Ectodermal cell (in vitro differentiated cells): ENCODE data around the gene KDM5D. TPM values are rescaled to one million over a fixed set of nuclear protein-coding genes. Genes with fewer than 3 reads are reported as not detected.

ENCODE experiments used
- H3K27ac ChIP-seq: 2 replicates; pipeline ENCODE4 v1.7.0; 2013; ENCODE audit warnings: mild to moderate bottlenecking, low read depth, low read length; ENCODE audit not compliant: insufficient read depth, poor library complexity, severe bottlenecking
- H3K27me3 ChIP-seq: 2 replicates; pipeline ENCODE4 v1.7.0; 2013; ENCODE audit warnings: mild to moderate bottlenecking, low read length; ENCODE audit not compliant: insufficient read depth, control insufficient read depth, poor library complexity, severe bottlenecking
- H3K36me3 ChIP-seq: one replicate; pipeline ENCODE4 v1.7.0; 2013; ENCODE audit warnings: low read length; ENCODE audit not compliant: control insufficient read depth, insufficient read depth
- H3K4me1 ChIP-seq: one replicate; pipeline ENCODE4 v1.7.0; 2013; ENCODE audit warnings: low read length; ENCODE audit not compliant: control insufficient read depth, insufficient read depth
- H3K4me3 ChIP-seq: 2 replicates; pipeline ENCODE4 v1.7.0; 2013; ENCODE audit warnings: low read depth, low read length, control low read depth; ENCODE audit not compliant: insufficient read depth
- H3K9me3 ChIP-seq: 2 replicates; pipeline ENCODE4 v1.7.0; 2013; ENCODE audit warnings: mild to moderate bottlenecking, low read length, moderate library complexity; ENCODE audit not compliant: control insufficient read depth
- WGBS, 2 experiments: methylation state at CpG; one replicate each; pipeline ENCODE4 v1.1.7; 2013; ENCODE audit warnings: missing lambda C conversion rate in 2 of 2; 5-methylcytosine and 5-hydroxymethylcytosine counted together
- polyA plus RNA-seq, 4 experiments: library from polyadenylated mRNA; stranded (reverse); fragments of 50-300 nt; gene quantifications; one replicate each; pipeline ENCODE4 v1.2.3, GENCODE V29; 2013

KDM5D gene
- 32.4 TPM for polyA plus RNA-seq (2013, experiment 1 of 4)
- polyA plus RNA-seq (2013, experiment 2 of 4) = 43.2 TPM
- 27.2 TPM for polyA plus RNA-seq (2013, experiment 3 of 4)
- 33.3 TPM for polyA plus RNA-seq (2013, experiment 4 of 4)

- Histone ChIP-seq H3K4me1 (no peaks in the 10 kb centered on the region), H3K9me3 (no peaks in the 10 kb centered on the region), H3K36me3 (peaks cover 3% of the 10 kb centered on the region), H3K4me3 (peak within 1 kb of the TSS; percentile 69), H3K27ac (peak within 1 kb of the TSS; percentile 79), H3K27me3 (no peaks in the 10 kb centered on the region)
- WGBS, 2 experiments = 0 to 1% methylated on average over 49 to 51 of the region's 52 CpGs
Observed at GRCh38 chrY:19744381-19745378, at the start of gene KDM5D. TSS of gene KDM5D (minus strand) at chrY:19744726. CDS start at chrY:19744534, 192 bp downstream.

DNA sequence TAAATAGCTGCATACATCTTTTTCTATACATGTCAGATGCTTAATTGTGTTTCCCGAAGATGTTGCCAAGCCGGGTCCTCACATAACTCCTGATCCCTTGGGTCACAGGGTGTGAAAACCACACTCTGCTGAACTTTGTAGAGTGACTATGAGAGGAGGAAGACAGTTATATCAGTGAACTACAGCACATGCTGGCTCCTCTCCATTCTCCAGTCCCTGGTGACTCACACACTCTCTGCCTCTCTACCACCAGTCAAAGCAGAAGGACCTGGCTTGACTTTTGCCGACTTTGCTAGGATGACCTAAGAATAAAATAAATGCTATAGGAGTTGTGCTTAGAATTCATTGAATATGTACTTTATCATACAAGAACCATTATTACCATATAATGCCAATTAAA is 23.8 kb upstream of the KDM5D start:
- WGBS, 2 experiments = 72 to 80% methylated on average over 2 of the region's 3 CpGs

GRCh38 chrY:19743331-19743730 is 1.2 kb downstream of the KDM5D start:
- peak overlapping the region; percentile 69 for H3K4me3 ChIP-seq

More for the DNA sequence above, 23.8 kb upstream of the KDM5D start:
- no peak overlapping the region for H3K4me3 ChIP-seq
- H3K4me1 ChIP-seq = no peaks in the 10 kb centered on the region
- no peak overlapping the region for H3K27ac ChIP-seq
- no peaks in the 10 kb centered on the region for H3K9me3 ChIP-seq
- H3K27me3 ChIP-seq = no peaks in the 10 kb centered on the region
- H3K36me3 ChIP-seq = no peaks in the 10 kb centered on the region

DNA sequence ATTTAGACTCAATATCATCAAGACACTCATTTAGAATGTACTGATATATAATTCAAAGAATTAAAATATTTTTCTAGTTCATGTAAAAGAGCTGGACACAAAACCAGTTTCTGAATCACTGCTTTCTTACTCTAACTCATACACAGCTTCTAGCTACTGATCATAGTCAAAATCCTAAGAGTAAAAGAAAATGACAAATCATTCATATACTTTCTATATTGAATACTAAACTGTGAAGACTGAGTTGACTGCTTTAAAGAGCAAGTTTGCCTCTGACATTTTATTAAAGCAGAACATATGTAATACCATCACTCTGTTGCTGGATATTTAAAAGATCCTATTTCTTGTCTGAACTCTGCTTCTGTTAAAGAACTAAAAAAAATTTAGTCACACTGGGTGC is 2.4 kb downstream of the KDM5D start:
- Histone ChIP-seq H3K4me3 (no peak overlapping the region), H3K4me1 (no peaks in the 10 kb centered on the region), H3K27me3 (no peaks in the 10 kb centered on the region), H3K36me3 (peaks cover 3% of the 10 kb centered on the region), H3K27ac (no peak overlapping the region), H3K9me3 (no peaks in the 10 kb centered on the region)

More at GRCh38 chrY:19743331-19743730, 1.2 kb downstream of the KDM5D start:
- Histone ChIP-seq H3K27ac (no peak overlapping the region), H3K4me1 (no peaks in the 10 kb centered on the region), H3K27me3 (no peaks in the 10 kb centered on the region), H3K36me3 (peaks cover 3% of the 10 kb centered on the region), H3K9me3 (no peaks in the 10 kb centered on the region)
- 83 to 92% methylated on average over 2 to 3 of the region's 8 CpGs for WGBS, 2 experiments

- Histone ChIP-seq H3K36me3 (peaks cover 11% of the 10 kb centered on the region), H3K9me3 (no peaks in the 10 kb centered on the region), H3K4me3 (no peak overlapping the region), H3K27me3 (no peaks in the 10 kb centered on the region), H3K4me1 (no peaks in the 10 kb centered on the region), H3K27ac (no peak overlapping the region)
- 86% methylated on average over 1 of the region's 1 CpG; no CpG with 5 or more reads in 1 of the 2 experiments for WGBS, 2 experiments
Observed at GRCh38 chrY:19734425-19734824, 10.1 kb downstream of the KDM5D start.

DNA sequence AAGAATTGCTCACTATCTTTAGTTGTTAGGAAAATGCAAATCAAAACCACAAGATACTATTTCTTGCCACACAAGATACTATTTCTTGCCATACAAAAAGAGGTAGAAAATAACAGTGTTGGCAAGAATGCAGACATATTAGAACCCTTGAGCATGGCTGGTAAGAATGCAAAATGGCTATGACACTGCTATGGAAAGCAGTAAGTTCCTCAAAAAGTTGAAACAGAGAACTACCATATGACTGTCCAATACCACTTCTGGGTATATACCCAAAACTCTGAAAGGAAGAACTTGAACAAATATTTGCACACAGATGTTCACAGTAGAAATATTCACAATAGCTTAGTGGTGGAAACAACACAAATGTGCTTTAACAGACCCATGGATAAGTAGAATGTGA is 26.6 kb downstream of the KDM5D start:
- H3K36me3 ChIP-seq = peaks cover 25% of the 10 kb centered on the region
- H3K4me3 ChIP-seq = no peak overlapping the region
- no peaks in the 10 kb centered on the region for H3K4me1 ChIP-seq
- no peaks in the 10 kb centered on the region for H3K9me3 ChIP-seq
- H3K27ac ChIP-seq = no peak overlapping the region
- no peaks in the 10 kb centered on the region for H3K27me3 ChIP-seq

DNA sequence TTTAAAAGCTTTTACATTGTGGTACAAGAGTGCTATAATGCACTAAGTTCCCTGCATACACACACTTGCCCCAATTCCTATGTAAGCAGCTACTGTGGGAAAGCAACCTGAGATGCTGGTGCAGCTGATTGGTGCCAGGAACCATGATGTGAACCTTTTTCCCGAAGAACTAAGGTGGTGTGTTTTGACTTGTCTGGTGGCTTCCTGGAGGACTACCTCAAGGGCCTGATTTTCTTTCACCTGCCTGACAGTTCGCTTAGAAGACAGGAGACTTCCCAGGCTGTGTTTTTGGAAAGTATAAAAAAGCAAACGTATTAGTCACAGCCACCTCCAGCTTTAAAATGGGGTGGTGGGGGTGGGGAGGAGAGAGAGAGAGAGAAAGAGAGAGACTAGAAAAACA is 27.4 kb downstream of the KDM5D start:
- Histone ChIP-seq H3K36me3 (peaks cover 24% of the 10 kb centered on the region), H3K27ac (no peak overlapping the region), H3K4me3 (no peak overlapping the region), H3K4me1 (no peaks in the 10 kb centered on the region), H3K9me3 (no peaks in the 10 kb centered on the region), H3K27me3 (no peaks in the 10 kb centered on the region)
- WGBS, 2 experiments = 97 to 100% methylated on average over 3 of the region's 3 CpGs

DNA sequence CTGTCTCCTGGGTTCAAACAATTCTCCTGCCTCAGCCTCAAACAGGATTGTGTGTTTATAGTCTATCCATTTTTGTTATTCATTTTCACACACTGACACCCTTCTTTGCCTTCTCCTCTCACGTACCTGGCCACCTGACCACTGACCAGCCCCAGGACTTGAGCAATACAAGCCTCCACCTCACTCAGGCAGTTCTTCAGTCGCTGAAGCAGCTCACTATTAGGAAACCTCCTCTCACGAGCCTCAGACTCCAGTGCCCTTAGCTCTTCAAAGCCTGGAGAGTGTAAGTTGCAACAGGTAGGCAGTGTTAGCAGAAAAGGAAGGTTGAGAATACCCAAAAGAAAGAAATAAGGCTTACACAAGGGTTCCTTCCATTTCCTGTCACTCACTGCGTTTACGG is 29.3 kb downstream of the KDM5D start:
- Histone ChIP-seq H3K36me3 (peaks cover 16% of the 10 kb centered on the region), H3K27ac (no peak overlapping the region), H3K4me3 (no peak overlapping the region), H3K9me3 (no peaks in the 10 kb centered on the region), H3K4me1 (no peaks in the 10 kb centered on the region), H3K27me3 (no peaks in the 10 kb centered on the region)
- 96 to 99% methylated on average over 4 to 5 of the region's 5 CpGs for WGBS, 2 experiments

- 92 to 94% methylated on average over 3 to 4 of the region's 4 CpGs for WGBS, 2 experiments
- peaks cover 29% of the 10 kb centered on the region for H3K36me3 ChIP-seq
- no peak overlapping the region for H3K27ac ChIP-seq
- H3K27me3 ChIP-seq = no peaks in the 10 kb centered on the region
- no peak overlapping the region for H3K4me3 ChIP-seq
- no peaks in the 10 kb centered on the region for H3K4me1 ChIP-seq
- no peaks in the 10 kb centered on the region for H3K9me3 ChIP-seq
Observed at GRCh38 chrY:19713430-19713829, 31.1 kb downstream of the KDM5D start.

DNA sequence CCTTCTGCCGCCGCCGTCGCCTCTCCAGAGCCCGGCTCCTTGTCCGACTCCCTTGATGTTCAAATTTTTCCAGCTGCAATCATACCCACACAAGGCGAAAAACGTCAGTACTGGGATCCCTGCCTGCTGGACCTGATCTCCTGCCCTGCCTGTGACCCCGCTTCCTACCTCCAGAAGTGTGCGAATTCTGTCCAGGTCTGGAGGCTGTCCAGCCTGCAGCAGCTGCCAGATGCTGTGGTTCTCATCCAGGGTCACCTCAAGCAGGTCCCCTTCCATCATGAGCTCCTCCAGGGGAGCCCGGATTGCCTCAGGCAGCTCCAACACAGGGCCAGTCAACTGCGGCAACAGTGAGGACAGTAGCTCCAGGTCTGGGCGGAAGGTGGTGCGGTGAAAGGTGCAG is 38.3 kb downstream of the KDM5D start:
- Histone ChIP-seq H3K36me3 (peaks cover 57% of the 10 kb centered on the region), H3K4me1 (no peaks in the 10 kb centered on the region), H3K4me3 (no peak overlapping the region), H3K27me3 (no peaks in the 10 kb centered on the region), H3K9me3 (no peaks in the 10 kb centered on the region), H3K27ac (no peak overlapping the region)
- 98 to 99% methylated on average over 14 of the region's 14 CpGs for WGBS, 2 experiments
